ENCODE results near the gene GARS1.

GARS1 gene

DNA sequence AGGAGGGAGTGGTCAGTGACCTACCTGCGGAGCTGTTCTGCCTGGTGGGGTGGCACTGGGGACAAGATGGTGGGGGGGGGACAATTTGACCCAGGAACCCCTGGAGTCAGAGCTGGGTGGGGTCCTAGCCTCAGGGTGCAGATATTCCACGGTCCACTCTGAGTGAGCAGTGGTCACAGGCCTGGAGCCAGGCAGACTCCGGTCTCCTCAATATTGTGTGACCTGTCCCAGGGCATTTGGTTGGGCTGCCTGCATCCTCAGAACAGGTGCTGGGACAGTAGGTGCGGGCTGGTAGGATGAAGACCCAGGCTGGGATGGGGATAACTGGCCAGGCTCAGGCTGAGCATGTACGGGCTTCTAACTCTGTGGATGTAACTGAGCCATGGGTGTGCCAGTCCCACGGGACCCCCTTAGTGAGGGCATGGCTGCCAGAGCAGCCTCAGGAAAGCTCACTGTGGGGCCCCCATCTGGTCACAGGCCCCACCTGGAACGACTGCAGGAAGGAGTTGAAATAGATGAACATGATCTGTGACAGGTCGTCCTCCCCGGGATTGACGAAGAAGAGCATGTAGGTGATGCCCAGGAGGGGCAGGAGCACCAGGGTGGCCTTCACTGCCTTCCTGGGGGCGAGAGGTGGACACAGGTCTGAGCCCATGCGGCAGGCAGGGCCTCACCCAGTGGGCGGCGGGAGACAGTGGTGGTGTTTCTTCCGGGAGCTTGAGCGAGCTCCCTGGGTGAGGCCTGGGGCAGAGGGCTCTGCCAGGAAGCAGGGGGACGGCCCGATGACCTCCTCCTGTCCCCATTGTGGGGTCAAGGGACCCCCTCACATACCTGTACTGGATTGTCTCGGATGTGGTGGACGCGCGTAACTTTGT is 60.7 kb downstream of the GARS1 start:
- no peaks in the 10 kb centered on the region for H3K36me3 ChIP-seq (ENCODE audit: control insufficient read depth in 2 of 2, insufficient read depth in 2 of 2, low read length in 2 of 2)
- no peaks in the 10 kb centered on the region for H3K9me3 ChIP-seq (ENCODE audit: control insufficient read depth in 2 of 2, low read length in 2 of 2)
- no peak overlapping the region for H3K9ac ChIP-seq (ENCODE audit: low read length in 2 of 2)
- H3K4me1 ChIP-seq (ENCODE audit: control insufficient read depth, insufficient read depth, low read length), result no peaks in the 10 kb centered on the region
- H3K4me3 ChIP-seq (ENCODE audit: low read length in 2 of 2), result no peak overlapping the region
- no peak overlapping the region for H3K27ac ChIP-seq (ENCODE audit: low read length)
- no peaks in the 10 kb centered on the region for H3K27me3 ChIP-seq (ENCODE audit: control insufficient read depth in 1 of 2, insufficient read depth in 2 of 2, low read length in 2 of 2)

DNA sequence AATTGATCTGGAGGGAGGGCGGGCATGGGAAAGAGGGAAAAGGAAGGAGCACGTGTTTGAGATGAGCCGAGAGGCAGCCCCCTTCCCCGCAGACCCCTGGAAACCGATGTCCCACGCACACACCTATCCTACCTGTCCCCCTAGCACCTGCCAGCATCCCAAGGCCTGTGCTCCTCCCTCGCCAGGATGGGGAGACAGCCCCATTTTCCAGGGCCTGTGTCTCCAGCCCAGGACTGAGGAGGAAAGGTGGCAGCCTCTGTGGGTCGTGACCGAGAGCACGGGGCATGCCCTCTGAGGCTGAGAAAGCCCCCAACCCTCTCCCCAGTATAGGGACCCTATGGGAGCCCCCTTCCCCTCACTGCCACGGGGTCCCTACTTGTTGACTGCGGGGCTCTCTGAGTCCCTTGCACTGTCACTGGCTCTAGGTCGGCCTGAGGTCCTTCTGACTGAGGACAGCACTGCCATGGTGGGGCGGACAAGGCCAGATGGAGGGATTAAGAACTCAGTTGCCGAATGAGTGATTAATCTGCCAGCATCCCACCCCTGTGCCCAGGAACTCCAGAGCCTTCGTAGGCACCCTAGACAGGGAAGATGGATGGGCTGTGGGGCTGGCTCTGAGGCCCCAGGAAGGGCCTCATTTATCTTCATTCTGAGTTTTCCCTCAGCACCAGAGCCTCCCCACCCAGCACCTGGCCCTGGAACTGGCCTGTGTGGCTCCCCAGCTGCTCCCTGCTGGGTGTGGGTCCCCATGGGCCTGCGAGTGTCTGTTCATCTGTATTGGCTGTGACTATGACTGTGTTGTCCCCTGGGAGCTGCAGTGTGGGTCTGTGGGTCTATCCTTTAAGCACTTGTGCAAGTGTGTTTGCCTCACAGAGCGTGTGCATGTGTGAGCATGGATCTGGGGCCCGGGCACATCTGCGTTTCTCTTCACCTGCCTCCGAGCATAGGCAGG is 61.6 kb downstream of the GARS1 start:
- Histone ChIP-seq H3K36me3 (ENCODE audit: control insufficient read depth in 2 of 2, insufficient read depth in 2 of 2, low read length in 2 of 2) (no peaks in the 10 kb centered on the region), H3K9ac (ENCODE audit: low read length in 2 of 2) (no peak overlapping the region), H3K4me1 (ENCODE audit: control insufficient read depth, insufficient read depth, low read length) (no peaks in the 10 kb centered on the region), H3K27ac (ENCODE audit: low read length) (no peak overlapping the region), H3K27me3 (ENCODE audit: control insufficient read depth in 1 of 2, insufficient read depth in 2 of 2, low read length in 2 of 2) (no peaks in the 10 kb centered on the region), H3K9me3 (ENCODE audit: control insufficient read depth in 2 of 2, low read length in 2 of 2) (no peaks in the 10 kb centered on the region), H3K4me3 (ENCODE audit: low read length in 2 of 2) (no peak overlapping the region)

DNA sequence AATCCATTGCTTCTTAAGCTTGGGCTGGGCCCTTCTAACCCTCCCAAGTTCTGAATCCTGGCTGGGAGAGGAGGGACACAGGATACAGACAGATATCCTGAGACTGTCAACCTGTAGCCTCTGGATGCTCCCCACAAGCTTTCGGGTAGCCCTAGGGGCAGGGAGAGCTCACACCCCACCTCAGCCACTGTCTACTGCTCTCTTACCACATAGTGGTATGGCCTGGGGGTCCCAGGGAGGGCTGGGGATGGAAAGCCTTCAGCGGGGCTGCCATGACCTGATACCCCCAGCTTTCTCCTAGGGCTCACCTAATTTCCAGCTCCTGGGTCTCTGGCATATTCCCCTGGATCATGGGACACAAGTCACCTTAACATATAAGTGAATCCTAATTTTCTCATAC is 62.5 kb downstream of the GARS1 start:
- no peaks in the 10 kb centered on the region for H3K9me3 ChIP-seq (ENCODE audit: control insufficient read depth in 2 of 2, low read length in 2 of 2)
- no peaks in the 10 kb centered on the region for H3K36me3 ChIP-seq (ENCODE audit: control insufficient read depth in 2 of 2, insufficient read depth in 2 of 2, low read length in 2 of 2)
- no peak overlapping the region for H3K4me3 ChIP-seq (ENCODE audit: low read length in 2 of 2)
- H3K4me1 ChIP-seq (ENCODE audit: control insufficient read depth, insufficient read depth, low read length), result no peaks in the 10 kb centered on the region
- H3K9ac ChIP-seq (ENCODE audit: low read length in 2 of 2), result no peak overlapping the region
- no peaks in the 10 kb centered on the region for H3K27me3 ChIP-seq (ENCODE audit: control insufficient read depth in 1 of 2, insufficient read depth in 2 of 2, low read length in 2 of 2)
- no peak overlapping the region for H3K27ac ChIP-seq (ENCODE audit: low read length)

DNA sequence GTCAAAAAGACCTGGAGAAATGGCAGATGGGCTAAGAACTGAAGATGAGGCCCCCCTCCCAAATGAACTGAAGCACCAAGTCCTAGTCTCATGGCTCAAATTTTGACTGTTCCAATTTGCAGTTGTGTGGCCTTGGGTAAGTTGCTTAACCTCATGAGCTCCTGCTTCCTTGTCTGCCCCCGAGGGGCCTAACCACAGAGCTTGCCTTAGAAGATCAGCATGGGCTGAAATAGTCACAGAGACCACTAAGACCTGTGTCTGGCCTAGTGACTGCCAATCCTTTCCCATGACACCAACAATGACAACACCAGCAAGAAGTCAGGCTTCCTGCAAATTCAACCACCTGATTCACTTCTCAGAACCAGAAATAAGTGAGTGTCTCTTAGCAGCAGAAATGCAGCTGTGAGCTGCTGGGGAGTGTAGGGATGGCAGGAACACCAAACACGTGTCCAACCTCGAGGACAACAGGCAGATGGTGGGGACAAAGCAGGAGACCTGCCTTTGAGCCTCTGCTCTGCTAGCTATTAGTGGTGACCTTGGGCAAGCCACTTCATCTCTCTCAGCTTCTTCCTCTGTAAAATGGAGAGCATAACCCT is 63.9 kb downstream of the GARS1 start:
- H3K36me3 ChIP-seq (ENCODE audit: control insufficient read depth in 2 of 2, insufficient read depth in 2 of 2, low read length in 2 of 2), result no peaks in the 10 kb centered on the region
- no peak overlapping the region for H3K9ac ChIP-seq (ENCODE audit: low read length in 2 of 2)

DNA sequence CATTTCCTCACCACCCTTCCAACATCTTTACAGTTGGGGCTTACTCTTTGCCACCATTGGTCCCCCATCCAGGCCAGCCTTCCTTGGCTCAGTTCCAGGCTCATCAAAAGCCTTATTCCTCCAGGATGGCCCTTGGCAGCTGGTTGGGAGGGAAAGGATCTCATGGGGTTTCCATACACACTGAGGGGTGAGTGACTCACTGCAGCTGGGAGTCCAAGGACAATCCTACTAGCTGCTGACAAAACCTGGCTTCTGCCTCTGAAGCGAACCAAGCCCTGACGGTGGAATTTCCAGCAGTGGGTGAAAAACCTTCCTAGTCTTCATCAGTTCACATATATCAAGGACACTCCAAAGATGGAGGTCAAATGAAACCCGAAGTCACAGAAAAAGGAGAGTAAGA is 64.6 kb downstream of the GARS1 start:
- Histone ChIP-seq H3K27me3 (ENCODE audit: control insufficient read depth in 1 of 2, insufficient read depth in 2 of 2, low read length in 2 of 2) (peaks cover 0 to 5% of the 10 kb centered on the region in 2 donors), H3K4me1 (ENCODE audit: control insufficient read depth, insufficient read depth, low read length) (no peaks in the 10 kb centered on the region), H3K9ac (ENCODE audit: low read length in 2 of 2) (no peak overlapping the region), H3K27ac (ENCODE audit: low read length) (no peak overlapping the region), H3K4me3 (ENCODE audit: low read length in 2 of 2) (no peak overlapping the region), H3K9me3 (ENCODE audit: control insufficient read depth in 2 of 2, low read length in 2 of 2) (no peaks in the 10 kb centered on the region), H3K36me3 (ENCODE audit: control insufficient read depth in 2 of 2, insufficient read depth in 2 of 2, low read length in 2 of 2) (no peaks in the 10 kb centered on the region)

More for the DNA sequence above, 63.9 kb downstream of the GARS1 start:
- Histone ChIP-seq H3K27ac (ENCODE audit: low read length) (no peak overlapping the region), H3K4me3 (ENCODE audit: low read length in 2 of 2) (no peak overlapping the region), H3K27me3 (ENCODE audit: control insufficient read depth in 1 of 2, insufficient read depth in 2 of 2, low read length in 2 of 2) (no peaks in the 10 kb centered on the region), H3K4me1 (ENCODE audit: control insufficient read depth, insufficient read depth, low read length) (no peaks in the 10 kb centered on the region), H3K9me3 (ENCODE audit: control insufficient read depth in 2 of 2, low read length in 2 of 2) (no peaks in the 10 kb centered on the region)

DNA sequence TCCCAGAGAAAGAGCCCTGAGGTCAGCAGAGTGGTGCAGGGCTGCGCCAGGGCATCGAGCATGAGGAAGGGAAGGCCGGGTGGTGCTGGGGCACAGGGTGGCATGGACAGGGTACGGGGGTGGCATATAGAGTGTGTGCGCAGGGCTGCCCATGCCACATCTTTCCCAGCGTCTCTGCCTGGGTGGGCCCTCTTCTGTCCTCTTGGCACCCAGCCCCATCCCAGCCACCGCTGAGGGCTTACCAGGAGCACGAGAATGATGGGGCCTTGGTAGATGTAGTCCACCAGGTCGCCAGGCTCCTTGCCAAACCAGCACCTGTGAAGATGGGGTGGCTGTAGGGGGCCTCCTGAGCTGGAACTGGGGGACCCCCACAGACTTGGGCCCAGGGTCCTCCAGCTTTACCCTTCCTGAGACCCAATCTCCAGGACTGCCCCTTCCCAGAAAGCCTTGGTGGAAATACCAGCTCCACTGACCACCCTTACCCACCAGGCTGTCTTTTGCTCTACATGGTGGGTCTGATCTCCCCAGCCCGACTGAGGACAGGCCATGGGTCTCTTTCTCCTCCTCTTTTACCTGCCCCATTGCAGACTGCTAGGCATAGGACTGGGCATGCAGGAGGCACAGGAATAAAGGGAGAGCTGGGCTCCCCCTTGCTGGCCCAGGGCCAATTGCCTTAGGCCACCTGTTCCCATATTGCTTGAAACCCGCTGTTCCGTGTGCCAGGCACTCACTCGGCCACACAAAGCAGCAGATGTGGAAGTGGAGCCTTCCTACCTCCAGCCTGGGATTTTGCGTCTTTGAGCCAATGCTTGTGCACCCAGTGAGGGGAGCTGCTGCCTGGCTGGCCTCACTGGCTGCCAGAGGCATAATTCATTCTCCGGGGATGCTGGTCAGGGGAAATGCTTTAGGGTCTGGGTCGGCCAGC is 65.9 kb downstream of the GARS1 start:
- Histone ChIP-seq H3K27ac (ENCODE audit: low read length) (no peak overlapping the region), H3K27me3 (ENCODE audit: control insufficient read depth in 1 of 2, insufficient read depth in 2 of 2, low read length in 2 of 2) (peaks cover 0 to 7% of the 10 kb centered on the region in 2 donors), H3K4me1 (ENCODE audit: control insufficient read depth, insufficient read depth, low read length) (no peaks in the 10 kb centered on the region), H3K4me3 (ENCODE audit: low read length in 2 of 2) (no peak overlapping the region), H3K9ac (ENCODE audit: low read length in 2 of 2) (no peak overlapping the region), H3K9me3 (ENCODE audit: control insufficient read depth in 2 of 2, low read length in 2 of 2) (no peaks in the 10 kb centered on the region), H3K36me3 (ENCODE audit: control insufficient read depth in 2 of 2, insufficient read depth in 2 of 2, low read length in 2 of 2) (no peaks in the 10 kb centered on the region)

DNA sequence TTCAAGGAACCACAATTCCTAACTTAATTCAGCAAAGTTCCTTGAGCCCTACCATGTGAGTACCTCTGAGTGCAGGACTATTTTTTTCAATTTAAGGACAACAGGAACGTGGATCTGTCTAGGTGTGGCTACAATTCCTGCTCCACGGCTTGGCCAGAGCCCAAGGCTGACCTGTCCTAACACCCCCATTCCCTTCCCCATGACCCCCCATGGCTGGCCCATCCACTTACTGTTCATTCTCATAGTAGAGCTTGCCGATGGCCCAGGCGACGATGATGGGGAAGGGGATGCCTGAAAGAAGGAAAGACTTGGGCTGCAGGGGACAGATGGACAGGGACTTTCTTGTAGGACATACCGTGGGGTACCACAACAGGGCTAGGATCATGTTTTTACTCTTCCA is 67.2 kb downstream of the GARS1 start:
- no peaks in the 10 kb centered on the region for H3K36me3 ChIP-seq (ENCODE audit: control insufficient read depth in 2 of 2, insufficient read depth in 2 of 2, low read length in 2 of 2)
- no peak overlapping the region for H3K4me3 ChIP-seq (ENCODE audit: low read length in 2 of 2)
- H3K27ac ChIP-seq (ENCODE audit: low read length), result no peak overlapping the region
- H3K27me3 ChIP-seq (ENCODE audit: control insufficient read depth in 1 of 2, insufficient read depth in 2 of 2, low read length in 2 of 2), result peaks cover 0 to 7% of the 10 kb centered on the region in 2 donors
- H3K9ac ChIP-seq (ENCODE audit: low read length in 2 of 2), result no peak overlapping the region
- H3K4me1 ChIP-seq (ENCODE audit: control insufficient read depth, insufficient read depth, low read length), result no peaks in the 10 kb centered on the region
- H3K9me3 ChIP-seq (ENCODE audit: control insufficient read depth in 2 of 2, low read length in 2 of 2), result no peaks in the 10 kb centered on the region

DNA sequence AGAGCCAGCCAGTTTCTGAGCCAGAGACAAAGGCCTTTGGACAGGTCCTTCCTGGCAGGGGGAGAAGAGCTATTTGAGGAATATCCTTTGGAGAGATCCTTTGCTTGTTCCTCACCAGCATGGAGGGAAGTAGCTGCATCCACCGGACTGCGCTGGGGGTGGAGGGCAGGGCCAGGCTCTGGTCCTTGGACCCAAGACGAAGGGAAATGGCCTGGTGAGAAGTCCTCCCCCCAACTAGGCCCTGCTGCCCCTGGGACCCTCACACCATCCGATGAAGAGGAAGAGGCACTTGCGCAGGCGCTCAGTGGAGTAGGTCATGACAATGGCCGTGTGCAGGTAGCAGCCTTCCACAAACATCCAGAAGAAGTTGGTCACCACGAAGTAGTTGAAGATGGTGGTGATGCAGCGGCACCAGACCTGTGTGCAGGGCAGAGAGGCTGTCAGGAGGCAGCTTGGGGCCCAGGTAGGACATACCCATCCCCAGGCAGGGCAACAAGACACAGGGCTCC is 67.8 kb downstream of the GARS1 start:
- H3K36me3 ChIP-seq (ENCODE audit: control insufficient read depth in 2 of 2, insufficient read depth in 2 of 2, low read length in 2 of 2), result no peaks in the 10 kb centered on the region
- peaks cover 0 to 7% of the 10 kb centered on the region in 2 donors for H3K27me3 ChIP-seq (ENCODE audit: control insufficient read depth in 1 of 2, insufficient read depth in 2 of 2, low read length in 2 of 2)
- H3K27ac ChIP-seq (ENCODE audit: low read length), result no peak overlapping the region
- H3K4me1 ChIP-seq (ENCODE audit: control insufficient read depth, insufficient read depth, low read length), result no peaks in the 10 kb centered on the region
- no peak overlapping the region for H3K4me3 ChIP-seq (ENCODE audit: low read length in 2 of 2)
- H3K9ac ChIP-seq (ENCODE audit: low read length in 2 of 2), result no peak overlapping the region
- no peaks in the 10 kb centered on the region for H3K9me3 ChIP-seq (ENCODE audit: control insufficient read depth in 2 of 2, low read length in 2 of 2)

DNA sequence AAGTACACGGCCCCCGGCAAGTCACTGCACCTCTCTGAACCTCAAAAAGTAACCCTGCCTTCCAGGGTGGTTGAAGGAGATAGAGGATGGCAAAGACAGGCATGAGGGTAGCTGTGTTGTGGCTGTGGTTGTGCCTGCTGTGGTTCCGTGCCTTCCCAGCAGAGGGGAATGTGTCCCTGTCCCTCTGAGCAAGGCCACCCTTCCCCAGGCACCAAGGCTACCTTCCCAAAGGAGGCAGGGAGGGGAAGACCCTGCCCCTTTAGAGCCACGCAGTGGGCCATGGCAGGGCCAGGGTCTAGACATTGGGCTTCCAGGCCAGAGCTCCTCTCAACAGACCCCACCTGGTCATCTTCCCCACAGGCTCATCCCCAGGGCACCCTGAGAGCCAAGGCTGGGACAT is 68.7 kb downstream of the GARS1 start:
- H3K9ac ChIP-seq (ENCODE audit: low read length in 2 of 2), result no peak overlapping the region
- H3K4me1 ChIP-seq (ENCODE audit: control insufficient read depth, insufficient read depth, low read length), result no peaks in the 10 kb centered on the region
- peaks cover 0 to 7% of the 10 kb centered on the region in 2 donors for H3K27me3 ChIP-seq (ENCODE audit: control insufficient read depth in 1 of 2, insufficient read depth in 2 of 2, low read length in 2 of 2)
- no peak overlapping the region for H3K4me3 ChIP-seq (ENCODE audit: low read length in 2 of 2)
- no peaks in the 10 kb centered on the region for H3K36me3 ChIP-seq (ENCODE audit: control insufficient read depth in 2 of 2, insufficient read depth in 2 of 2, low read length in 2 of 2)
- no peaks in the 10 kb centered on the region for H3K9me3 ChIP-seq (ENCODE audit: control insufficient read depth in 2 of 2, low read length in 2 of 2)
- H3K27ac ChIP-seq (ENCODE audit: low read length), result no peak overlapping the region
